ENCODE results near the gene TTC9C. TPM values are rescaled to one million over a fixed set of nuclear protein-coding genes. Genes with fewer than 3 reads are reported as not detected.

The TTC9C gene
- total RNA-seq, 1 donor, result 40.1 TPM

- TF ChIP-seq CTCF (IDR thresholded peaks at IDR 0.05; ENCODE audit: insufficient read depth, low read length), result no peak
- DNase-seq (ENCODE audit: low read depth), result no peak
- H3K4me3 ChIP-seq (ENCODE audit: low read depth, low read length), result no peak overlapping the region
Observed at GRCh38 chr11:62719302-62719978, 8.8 kb upstream of the TTC9C start.

- H3K4me3 ChIP-seq (ENCODE audit: low read depth, low read length), result no peak overlapping the region
- peak; percentile 33 for DNase-seq (ENCODE audit: low read depth)
- peak; percentile 16 for TF ChIP-seq CTCF (IDR thresholded peaks at IDR 0.05; ENCODE audit: insufficient read depth, low read length)
Observed at GRCh38 chr11:62721994-62722393, 6.3 kb upstream of the TTC9C start.

- no peak for TF ChIP-seq CTCF (IDR thresholded peaks at IDR 0.05; ENCODE audit: insufficient read depth, low read length)
- H3K4me3 ChIP-seq (ENCODE audit: low read depth, low read length), result peak overlapping the region; percentile 84
- no peak for DNase-seq (ENCODE audit: low read depth)
Observed at GRCh38 chr11:62724171-62724570, 4.1 kb upstream of the TTC9C start.

- TF ChIP-seq CTCF (IDR thresholded peaks at IDR 0.05; ENCODE audit: insufficient read depth, low read length), result no peak
- peak overlapping the region; percentile 84 for H3K4me3 ChIP-seq (ENCODE audit: low read depth, low read length)
- DNase-seq (ENCODE audit: low read depth), result no peak
Observed at GRCh38 chr11:62725646-62726045, 2.6 kb upstream of the TTC9C start.

- no peak for TF ChIP-seq CTCF (IDR thresholded peaks at IDR 0.05; ENCODE audit: insufficient read depth, low read length)
- no peak for DNase-seq (ENCODE audit: low read depth)
- peak overlapping the region; percentile 84 for H3K4me3 ChIP-seq (ENCODE audit: low read depth, low read length)
Observed at GRCh38 chr11:62726156-62726914, 2.0 kb upstream of the TTC9C start.

- no peak for DNase-seq (ENCODE audit: low read depth)
- TF ChIP-seq CTCF (IDR thresholded peaks at IDR 0.05; ENCODE audit: insufficient read depth, low read length), result no peak
Observed at GRCh38 chr11:62726915-62727164, 1.4 kb upstream of the TTC9C start.

More at GRCh38 chr11:62726915-62727164, 1.4 kb upstream of the TTC9C start:
- H3K4me3 ChIP-seq (ENCODE audit: low read depth, low read length), result peak overlapping the region; percentile 84

All from fibroblast of the aortic adventitia (primary cell).